Measurements from ENCODE around the gene FABP2.
"Not testable (repeated sequence)": the region's sequence is repeated elsewhere in the genome, so short reads cannot be mapped to it uniquely, and the experiment has no call there.

- not testable (repeated sequence) for TF ChIP-seq RAD21 (IDR thresholded peaks at IDR 0.05); CTCF (IDR thresholded peaks at IDR 0.05; ENCODE audit: low read depth, low read length, missing input control); ZBTB33 (IDR thresholded peaks at IDR 0.05); JUND (IDR thresholded peaks at IDR 0.05); YY1 (IDR thresholded peaks at IDR 0.05); TAF1 (conservative IDR thresholded peaks at IDR 0.05); HNF4G (IDR thresholded peaks at IDR 0.05); GABPA (IDR thresholded peaks at IDR 0.05 in 1 of 2, conservative IDR thresholded peaks at IDR 0.05 in 1 of 2); REST (IDR thresholded peaks at IDR 0.05); MAX (IDR thresholded peaks at IDR 0.05); FOXA1 (IDR thresholded peaks at IDR 0.05); EGR1 (IDR thresholded peaks at IDR 0.05; ENCODE audit: low read depth in 2 of 2)
These were observed 40.5 kb upstream of the FABP2 start for GRCh38 chr4:119362413-119362812.

Measured in liver (tissue), 3 donors.